Measurements from ENCODE around the gene OGFR. TPM values are rescaled to one million over a fixed set of nuclear protein-coding genes. Genes with fewer than 3 reads are reported as not detected.

OGFR gene
- total RNA-seq, 1 donor from 2014 or later: 50.8 TPM

DNA sequence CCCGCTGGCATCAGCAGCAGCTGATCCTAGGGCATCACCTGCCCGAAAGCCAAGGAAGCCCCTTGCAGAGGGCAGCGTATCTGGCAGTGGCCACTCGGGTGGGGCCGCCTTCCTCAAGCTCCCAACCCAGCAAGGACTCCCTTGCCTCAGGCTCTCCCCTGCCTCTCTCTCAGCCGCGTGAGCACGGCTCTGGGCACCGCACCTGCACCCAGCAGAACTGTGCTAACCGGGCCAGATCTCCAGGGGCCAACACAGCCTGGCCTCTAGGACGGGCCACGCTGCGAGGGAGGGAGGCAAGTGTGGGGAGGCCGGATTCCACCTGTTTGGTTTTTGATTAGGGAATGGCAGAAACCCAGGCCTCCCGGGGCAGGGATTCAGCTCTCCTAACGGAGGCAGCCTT is 20.1 kb upstream of the OGFR start:
- DNase-seq (ENCODE audit: low spot score): no peak

GRCh38 chr20:62785393-62785792 is 19.2 kb upstream of the OGFR start:
- DNase-seq (ENCODE audit: low spot score): no peak

GRCh38 chr20:62786157-62786556 is 18.5 kb upstream of the OGFR start:
- DNase-seq (ENCODE audit: low spot score): no peak

DNA sequence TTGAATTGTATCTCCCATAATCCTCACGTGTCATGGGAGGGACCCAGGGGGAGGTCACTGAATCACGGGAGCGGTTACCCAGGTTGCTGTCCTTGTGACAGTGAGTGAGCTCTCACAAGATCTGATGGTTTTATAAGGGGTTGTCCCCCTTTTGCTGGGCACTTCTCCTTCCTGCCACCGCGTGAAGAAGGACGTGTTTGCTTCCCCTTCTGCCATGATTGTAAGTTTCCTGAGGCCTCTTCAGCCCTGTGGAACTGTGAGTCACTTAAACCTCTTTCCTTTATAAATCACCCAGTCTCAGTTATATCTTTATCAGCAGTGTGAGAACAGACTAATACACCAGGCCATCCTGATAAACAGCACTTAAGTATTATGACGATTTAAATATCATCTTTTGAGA is 17.3 kb upstream of the OGFR start:
- DNase-seq (ENCODE audit: low spot score): no peak

DNA sequence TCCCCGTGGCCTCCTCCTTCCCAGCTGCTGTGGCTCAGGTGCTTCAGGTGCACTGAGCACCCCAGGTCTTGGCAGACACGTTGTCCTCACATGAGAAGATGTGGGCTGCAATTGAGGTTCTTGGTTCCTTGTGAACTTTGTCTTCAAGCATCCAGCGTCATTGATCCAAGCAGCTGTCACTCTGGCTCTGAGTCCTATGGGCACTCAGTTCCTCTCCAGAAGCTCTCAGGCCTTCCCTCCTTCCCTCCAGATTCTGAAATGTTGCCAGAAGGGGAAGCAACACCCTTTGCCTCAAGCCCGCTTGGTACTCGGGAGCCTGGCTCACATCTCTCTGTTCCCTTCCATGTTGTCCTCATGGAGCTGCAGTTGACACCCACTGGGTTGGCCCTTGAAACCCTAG is 16.8 kb upstream of the OGFR start:
- no peak for DNase-seq (ENCODE audit: low spot score)

GRCh38 chr20:62788607-62789006 is 16.0 kb upstream of the OGFR start:
- DNase-seq (ENCODE audit: low spot score): no peak

GRCh38 chr20:62790075-62790474 is 14.6 kb upstream of the OGFR start:
- no peak for DNase-seq (ENCODE audit: low spot score)

GRCh38 chr20:62791301-62792181 is 13.1 kb upstream of the OGFR start:
- peak; percentile 83 for DNase-seq (ENCODE audit: low spot score)

- DNase-seq (ENCODE audit: low spot score): no peak
Observed at GRCh38 chr20:62792182-62792939, 12.3 kb upstream of the OGFR start.

- DNase-seq (ENCODE audit: low spot score): no peak
Observed at GRCh38 chr20:62792940-62793756, 11.5 kb upstream of the OGFR start.

DNA sequence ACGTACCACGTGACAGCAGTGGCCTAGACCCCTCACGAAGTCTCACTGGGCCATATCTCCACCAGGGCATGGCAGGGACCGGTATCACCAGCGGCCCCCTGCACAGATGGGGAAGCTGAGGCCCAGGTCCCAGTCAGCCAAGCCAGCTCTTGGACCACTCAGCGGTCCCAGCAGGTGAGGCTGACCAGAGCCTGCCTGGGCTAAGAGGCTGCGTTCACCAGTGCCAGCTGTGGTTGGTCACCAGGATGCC is 11.0 kb upstream of the OGFR start:
- DNase-seq (ENCODE audit: low spot score): no peak

- DNase-seq (ENCODE audit: low spot score): peak; percentile 94
Observed at GRCh38 chr20:62794007-62794724, 10.5 kb upstream of the OGFR start.

GRCh38 chr20:62795023-62795761 is 9.4 kb upstream of the OGFR start:
- no peak for DNase-seq (ENCODE audit: low spot score)

GRCh38 chr20:62796699-62797491 is 7.7 kb upstream of the OGFR start:
- DNase-seq (ENCODE audit: low spot score): no peak

GRCh38 chr20:62797671-62798532 is 6.7 kb upstream of the OGFR start:
- DNase-seq (ENCODE audit: low spot score): no peak

- DNase-seq (ENCODE audit: low spot score): no peak
Observed at GRCh38 chr20:62799036-62799435, 5.6 kb upstream of the OGFR start.

- DNase-seq (ENCODE audit: low spot score): no peak
Observed at GRCh38 chr20:62799459-62799858, 5.2 kb upstream of the OGFR start.

DNA sequence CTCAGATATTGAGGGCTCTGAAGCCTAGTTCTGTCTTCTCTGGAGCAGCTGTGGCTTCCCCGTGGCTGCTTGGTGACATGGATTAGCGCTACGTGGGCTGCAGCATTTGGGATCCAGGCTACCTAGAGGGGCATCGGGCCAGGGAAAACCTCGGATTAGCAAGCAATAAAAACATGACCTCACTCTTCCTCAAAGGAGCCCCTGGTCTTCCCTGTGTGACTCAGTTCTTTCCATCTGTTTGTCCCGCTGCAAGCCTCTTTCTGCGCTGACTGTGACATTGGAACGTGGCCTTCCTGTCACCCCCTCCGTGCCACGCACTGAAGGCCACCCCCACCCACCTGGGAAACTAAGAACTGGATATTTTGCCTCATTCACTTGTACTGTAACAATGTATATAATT is 4.8 kb upstream of the OGFR start:
- DNase-seq (ENCODE audit: low spot score): no peak

Data from mucosa of gallbladder (tissue), 1 donor.